Trophoblast cell (in vitro differentiated cells and primary cell): ENCODE measurements around the gene IL1RAPL1.
"Not testable (repeated sequence)": the region's sequence is repeated elsewhere in the genome, so short reads cannot be mapped to it uniquely, and the experiment has no call there.

Source experiments
- DNase-seq, 2 donors: peaks; one replicate each; pipeline ENCODE4 v3.0.0-alpha.2; 2016
- H2AFZ ChIP-seq: 2 replicates; pipeline ENCODE4 v1.6.1; 2013; ENCODE audit warnings: low read length, moderate library complexity, mild to moderate bottlenecking; ENCODE audit not compliant: insufficient read depth, poor library complexity
- H2AK5ac ChIP-seq: 2 replicates; pipeline ENCODE4 v1.6.1; 2013; ENCODE audit warnings: mild to moderate bottlenecking, low read length
- H2BK120ac ChIP-seq: 2 replicates; pipeline ENCODE4 v1.6.1; 2013; ENCODE audit warnings: low read length, mild to moderate bottlenecking, moderate library complexity; ENCODE audit not compliant: insufficient read depth, poor library complexity
- H2BK12ac ChIP-seq: 2 replicates; pipeline ENCODE4 v1.6.1; 2013; ENCODE audit warnings: mild to moderate bottlenecking, low read length, moderate library complexity
- H2BK5ac ChIP-seq: 2 replicates; pipeline ENCODE4 v1.6.1; 2013; ENCODE audit warnings: low read length, low read depth, moderate library complexity, mild to moderate bottlenecking; ENCODE audit not compliant: poor library complexity
- H3K14ac ChIP-seq: 2 replicates; pipeline ENCODE4 v1.6.1; 2013; ENCODE audit warnings: mild to moderate bottlenecking, low read length
- H3K18ac ChIP-seq: 2 replicates; pipeline ENCODE4 v1.6.1; 2013; ENCODE audit warnings: mild to moderate bottlenecking, low read length
- H3K23ac ChIP-seq: 2 replicates; pipeline ENCODE4 v1.6.1; 2013; ENCODE audit warnings: low read length
- H3K27ac ChIP-seq: 2 replicates; pipeline ENCODE4 v1.5.1; 2013; ENCODE audit warnings: low read depth, mild to moderate bottlenecking, inconsistent platforms, low read length, moderate library complexity
- H3K27me3 ChIP-seq: 2 replicates; pipeline ENCODE4 v1.6.1; 2013; ENCODE audit warnings: inconsistent platforms, mild to moderate bottlenecking, low read length, moderate library complexity; ENCODE audit not compliant: insufficient read depth
- H3K36me3 ChIP-seq, 2 experiments: 1 replicate in 1 of 2; 2 replicates in 1 of 2; pipeline ENCODE4 v1.6.1; 2013; ENCODE audit warnings: low read length in 2 of 2, mild to moderate bottlenecking in 2 of 2, moderate library complexity in 1 of 2; ENCODE audit not compliant: insufficient read depth in 2 of 2, control insufficient read depth in 1 of 2
- H3K4ac ChIP-seq: 2 replicates; pipeline ENCODE4 v1.6.1; 2013; ENCODE audit warnings: low read depth, mild to moderate bottlenecking, low read length, moderate library complexity
- H3K4me1 ChIP-seq, 2 experiments: 1 replicate in 1 of 2; 2 replicates in 1 of 2; pipeline ENCODE4 v1.6.1; 2013; ENCODE audit warnings: low read length in 2 of 2, mild to moderate bottlenecking in 2 of 2, moderate library complexity in 1 of 2; ENCODE audit not compliant: insufficient read depth in 2 of 2, control insufficient read depth in 1 of 2
- H3K4me2 ChIP-seq: 2 replicates; pipeline ENCODE4 v1.6.1; 2013; ENCODE audit warnings: inconsistent platforms, mild to moderate bottlenecking, low read length, moderate library complexity
- H3K4me3 ChIP-seq: 2 replicates; pipeline ENCODE4 v1.5.1; 2013; ENCODE audit warnings: mild to moderate bottlenecking, low read depth, low read length, inconsistent platforms
- H3K79me1 ChIP-seq: one replicate; pipeline ENCODE4 v1.6.1; 2013; ENCODE audit warnings: low read length
- H3K79me2 ChIP-seq: 2 replicates; pipeline ENCODE4 v1.6.1; 2013; ENCODE audit warnings: low read length, mild to moderate bottlenecking; ENCODE audit not compliant: control insufficient read depth, insufficient read depth, poor library complexity
- H3K9ac ChIP-seq: 2 replicates; pipeline ENCODE4 v1.6.1; 2013; ENCODE audit warnings: mild to moderate bottlenecking, low read length
- H3K9me3 ChIP-seq: 2 replicates; pipeline ENCODE4 v1.6.1; 2013; ENCODE audit warnings: low read depth, mild to moderate bottlenecking, control low read depth, inconsistent platforms, low read length; ENCODE audit not compliant: insufficient read depth
- H4K12ac ChIP-seq: 2 replicates; pipeline ENCODE4 v1.6.1; 2013; ENCODE audit warnings: low read depth, mild to moderate bottlenecking, low read length, moderate library complexity
- H4K8ac ChIP-seq: 2 replicates; pipeline ENCODE4 v1.6.1; 2013; ENCODE audit warnings: low read depth, mild to moderate bottlenecking, low read length, moderate library complexity
- H4K91ac ChIP-seq: one replicate; pipeline ENCODE4 v1.6.1; 2013; ENCODE audit warnings: low read depth, mild to moderate bottlenecking, low read length, moderate library complexity
- WGBS: extraction: QIAGEN DNeasy Blood & Tissue Kit; methylation state at CpG from one replicate; pipeline ENCODE4 v1.1.7; 2013; ENCODE audit warnings: missing lambda C conversion rate; ENCODE audit not compliant: insufficient read length, insufficient coverage; ENCODE audit errors: extremely low coverage; 5-methylcytosine and 5-hydroxymethylcytosine counted together

Gene IL1RAPL1

GRCh38 chrX:28757290-28757689 is 170.0 kb downstream of the IL1RAPL1 start:
- Histone ChIP-seq H3K9ac (no peak overlapping the region), H4K12ac (no peak overlapping the region), H3K9me3 (no peaks in the 10 kb centered on the region), H3K36me3 (no peaks in the 10 kb centered on the region), H3K4me2 (no peak overlapping the region), H3K23ac (no peak overlapping the region), H4K8ac (no peak overlapping the region), H2AFZ (no peak overlapping the region), H2AK5ac (no peak overlapping the region), H2BK120ac (no peak overlapping the region), H3K18ac (no peak overlapping the region), H3K27me3 (no peaks in the 10 kb centered on the region), H4K91ac (no peak overlapping the region), H3K4me3 (no peak overlapping the region), H3K4me1 (no peaks in the 10 kb centered on the region), H2BK5ac (no peak overlapping the region), H3K27ac (no peak overlapping the region), H3K4ac (no peak overlapping the region), H3K79me2 (no peaks in the 10 kb centered on the region), H3K79me1 (no peaks in the 10 kb centered on the region), H3K14ac (no peak overlapping the region), H2BK12ac (no peak overlapping the region)
- DNase-seq, result no peak
- WGBS, result no CpG with 5 or more reads among the region's 2 CpGs

GRCh38 chrX:28766561-28766960 is 179.3 kb downstream of the IL1RAPL1 start:
- H4K91ac ChIP-seq, DNase-seq, H4K12ac ChIP-seq, H3K4me3 ChIP-seq, H4K8ac ChIP-seq, H2BK120ac ChIP-seq, H2BK12ac ChIP-seq, H3K4ac ChIP-seq, H2AK5ac ChIP-seq, H3K18ac ChIP-seq, H3K9me3 ChIP-seq, H2AFZ ChIP-seq, H3K27ac ChIP-seq, H3K36me3 ChIP-seq, H3K14ac ChIP-seq, H3K79me2 ChIP-seq, H2BK5ac ChIP-seq, H3K79me1 ChIP-seq, H3K23ac ChIP-seq, H3K4me1 ChIP-seq, H3K4me2 ChIP-seq, H3K27me3 ChIP-seq, H3K9ac ChIP-seq: not testable (repeated sequence)
- WGBS, result no CpG with 5 or more reads among the region's 2 CpGs

- no peaks in the 10 kb centered on the region for H3K36me3 ChIP-seq
- no peak overlapping the region for H4K12ac ChIP-seq
- H3K18ac ChIP-seq, result no peak overlapping the region
- no peak overlapping the region for H4K91ac ChIP-seq
- no peak overlapping the region for H2BK120ac ChIP-seq
- H2AK5ac ChIP-seq, result no peak overlapping the region
- H3K9me3 ChIP-seq, result no peaks in the 10 kb centered on the region
- no peak overlapping the region for H3K9ac ChIP-seq
- H2BK5ac ChIP-seq, result no peak overlapping the region
- WGBS, result no CpG with 5 or more reads among the region's 5 CpGs
- no peaks in the 10 kb centered on the region for H3K27me3 ChIP-seq
- H3K4ac ChIP-seq, result no peak overlapping the region
- H3K79me1 ChIP-seq, result no peaks in the 10 kb centered on the region
- no peak overlapping the region for H2BK12ac ChIP-seq
- DNase-seq, result no peak
- H3K79me2 ChIP-seq, result no peaks in the 10 kb centered on the region
- no peak overlapping the region for H3K4me3 ChIP-seq
- no peak overlapping the region for H2AFZ ChIP-seq
- H3K23ac ChIP-seq, result no peak overlapping the region
- no peak overlapping the region for H3K4me2 ChIP-seq
- no peak overlapping the region for H4K8ac ChIP-seq
- no peak overlapping the region for H3K27ac ChIP-seq
- no peak overlapping the region for H3K14ac ChIP-seq
- H3K4me1 ChIP-seq, result no peaks in the 10 kb centered on the region
Observed at GRCh38 chrX:28773807-28774206, 186.6 kb downstream of the IL1RAPL1 start.

- Histone ChIP-seq H3K4me1 (no peaks in the 10 kb centered on the region), H2BK5ac (no peak overlapping the region), H4K8ac (no peak overlapping the region), H2BK12ac (no peak overlapping the region), H2AK5ac (no peak overlapping the region), H4K12ac (no peak overlapping the region), H3K36me3 (no peaks in the 10 kb centered on the region), H3K27ac (no peak overlapping the region), H2AFZ (no peak overlapping the region), H3K9ac (no peak overlapping the region), H3K4me3 (no peak overlapping the region), H3K79me2 (no peaks in the 10 kb centered on the region), H3K27me3 (no peaks in the 10 kb centered on the region), H3K9me3 (no peaks in the 10 kb centered on the region), H3K23ac (no peak overlapping the region), H3K18ac (no peak overlapping the region), H3K79me1 (no peaks in the 10 kb centered on the region), H2BK120ac (no peak overlapping the region), H3K14ac (no peak overlapping the region), H3K4ac (no peak overlapping the region), H3K4me2 (no peak overlapping the region), H4K91ac (no peak overlapping the region)
- WGBS, result no CpG with 5 or more reads among the region's 2 CpGs
- DNase-seq, result no peak
Observed at GRCh38 chrX:28787206-28787605, 200.0 kb downstream of the IL1RAPL1 start.
